Measurements from ENCODE around the gene CCR5. TPM values are rescaled to one million over a fixed set of nuclear protein-coding genes. Genes with fewer than 3 reads are reported as not detected.

CCR5 gene
- total and polyA plus RNA-seq, 9 of the 15 experiments (the other 6 are each of a cell fraction or from before 2014, with no cell fraction given), result not detected

DNA sequence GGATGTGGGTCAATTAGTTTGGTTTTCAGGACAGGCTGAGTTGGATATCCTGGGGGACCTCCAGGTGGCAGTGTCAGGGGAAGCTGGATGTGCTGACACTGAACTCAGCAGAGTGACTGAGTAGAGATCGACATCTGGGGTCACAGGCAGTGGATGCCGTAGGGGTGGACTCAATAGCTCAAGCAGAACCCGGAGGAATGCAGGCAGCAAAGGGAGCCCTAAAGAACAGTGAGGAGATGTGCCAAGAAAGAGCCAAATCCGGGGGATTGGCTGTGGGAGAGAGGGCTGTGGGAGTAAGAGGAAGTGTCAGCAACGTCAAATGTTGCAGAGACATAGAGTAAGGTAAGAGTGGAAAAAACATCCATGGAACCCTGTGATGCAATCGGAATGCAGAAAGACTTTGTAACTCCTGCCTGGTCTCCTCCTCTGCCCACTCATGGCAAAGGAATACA, 24.5 kb downstream of the CCR5 start (continued):
- TF ChIP-seq RBM25 (IDR thresholded peaks at IDR 0.05; ENCODE audit: low read depth, low read length, severe bottlenecking) (peak; percentile 36), ZNF764 (CRISPR knock-in tag; IDR thresholded peaks at IDR 0.05; ENCODE audit: low read depth) (no peak), ZNF79 (CRISPR knock-in tag; IDR thresholded peaks at IDR 0.05; ENCODE audit: low read depth) (peak; percentile 14; the same call in 1 of the 2 replicates), MGA (IDR thresholded peaks at IDR 0.05) (no peak; the same call in 1 of the 2 replicates), KDM1A (IDR thresholded peaks at IDR 0.05) (peak; percentile 10 to 39; a peak in 1 of 4 replicates), ELF1 (tag; IDR thresholded peaks at IDR 0.05) (no peak), ESRRB (CRISPR knock-in tag; IDR thresholded peaks at IDR 0.05; ENCODE audit: borderline replicate concordance) (no peak), MECOM (CRISPR knock-in tag; IDR thresholded peaks at IDR 0.05) (no peak)
- TF ChIP-seq, protein P1, sequence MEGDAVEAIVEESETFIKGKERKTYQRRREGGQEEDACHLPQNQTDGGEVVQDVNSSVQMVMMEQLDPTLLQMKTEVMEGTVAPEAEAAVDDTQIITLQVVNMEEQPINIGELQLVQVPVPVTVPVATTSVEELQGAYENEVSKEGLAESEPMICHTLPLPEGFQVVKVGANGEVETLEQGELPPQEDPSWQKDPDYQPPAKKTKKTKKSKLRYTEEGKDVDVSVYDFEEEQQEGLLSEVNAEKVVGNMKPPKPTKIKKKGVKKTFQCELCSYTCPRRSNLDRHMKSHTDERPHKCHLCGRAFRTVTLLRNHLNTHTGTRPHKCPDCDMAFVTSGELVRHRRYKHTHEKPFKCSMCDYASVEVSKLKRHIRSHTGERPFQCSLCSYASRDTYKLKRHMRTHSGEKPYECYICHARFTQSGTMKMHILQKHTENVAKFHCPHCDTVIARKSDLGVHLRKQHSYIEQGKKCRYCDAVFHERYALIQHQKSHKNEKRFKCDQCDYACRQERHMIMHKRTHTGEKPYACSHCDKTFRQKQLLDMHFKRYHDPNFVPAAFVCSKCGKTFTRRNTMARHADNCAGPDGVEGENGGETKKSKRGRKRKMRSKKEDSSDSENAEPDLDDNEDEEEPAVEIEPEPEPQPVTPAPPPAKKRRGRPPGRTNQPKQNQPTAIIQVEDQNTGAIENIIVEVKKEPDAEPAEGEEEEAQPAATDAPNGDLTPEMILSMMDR (IDR thresholded peaks at IDR 0.05 in 2 of 3, conservative IDR thresholded peaks at IDR 0.05 in 1 of 3; ENCODE audit: insufficient read depth in 2 of 3, low read depth in 1 of 3, low read length in 3 of 3), result peak; percentile 57 to 65 (median 63)
- TF ChIP-seq, protein P2, sequence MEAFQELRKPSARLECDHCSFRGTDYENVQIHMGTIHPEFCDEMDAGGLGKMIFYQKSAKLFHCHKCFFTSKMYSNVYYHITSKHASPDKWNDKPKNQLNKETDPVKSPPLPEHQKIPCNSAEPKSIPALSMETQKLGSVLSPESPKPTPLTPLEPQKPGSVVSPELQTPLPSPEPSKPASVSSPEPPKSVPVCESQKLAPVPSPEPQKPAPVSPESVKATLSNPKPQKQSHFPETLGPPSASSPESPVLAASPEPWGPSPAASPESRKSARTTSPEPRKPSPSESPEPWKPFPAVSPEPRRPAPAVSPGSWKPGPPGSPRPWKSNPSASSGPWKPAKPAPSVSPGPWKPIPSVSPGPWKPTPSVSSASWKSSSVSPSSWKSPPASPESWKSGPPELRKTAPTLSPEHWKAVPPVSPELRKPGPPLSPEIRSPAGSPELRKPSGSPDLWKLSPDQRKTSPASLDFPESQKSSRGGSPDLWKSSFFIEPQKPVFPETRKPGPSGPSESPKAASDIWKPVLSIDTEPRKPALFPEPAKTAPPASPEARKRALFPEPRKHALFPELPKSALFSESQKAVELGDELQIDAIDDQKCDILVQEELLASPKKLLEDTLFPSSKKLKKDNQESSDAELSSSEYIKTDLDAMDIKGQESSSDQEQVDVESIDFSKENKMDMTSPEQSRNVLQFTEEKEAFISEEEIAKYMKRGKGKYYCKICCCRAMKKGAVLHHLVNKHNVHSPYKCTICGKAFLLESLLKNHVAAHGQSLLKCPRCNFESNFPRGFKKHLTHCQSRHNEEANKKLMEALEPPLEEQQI (IDR thresholded peaks at IDR 0.05), result no peak

All from K562 (cell line).